Jurkat, Clone E6-1 (cell line): ENCODE data around the gene NPTX1.
A peak's percentile ranks its signal among the peaks of the same experiment; 100 is the strongest.

Source experiments
- DNase-seq: peaks from one replicate; pipeline ENCODE4 v3.0.0-alpha.2; 2011; ENCODE audit warnings: low read depth, low spot score
- H3K4me3 ChIP-seq: 2 replicates; pipeline ENCODE4 v1.5.1; 2011; ENCODE audit warnings: mild to moderate bottlenecking, low read length, control low read depth, moderate library complexity

Gene NPTX1

GRCh38 chr17:80465327-80465974 lies 11.0 kb downstream of the NPTX1 start:
- no peak for DNase-seq
- H3K4me3 ChIP-seq: no peak overlapping the region

- H3K4me3 ChIP-seq: no peak overlapping the region
- DNase-seq: no peak
Observed at GRCh38 chr17:80464486-80464885, 11.9 kb downstream of the NPTX1 start.

GRCh38 chr17:80463784-80464400 lies 12.5 kb downstream of the NPTX1 start:
- H3K4me3 ChIP-seq: no peak overlapping the region
- DNase-seq: no peak

GRCh38 chr17:80461528-80462160 lies 14.8 kb downstream of the NPTX1 start:
- no peak overlapping the region for H3K4me3 ChIP-seq
- no peak for DNase-seq

GRCh38 chr17:80460429-80460834 lies 16.0 kb downstream of the NPTX1 start:
- DNase-seq: no peak
- H3K4me3 ChIP-seq: no peak overlapping the region

GRCh38 chr17:80459234-80459633 lies 17.2 kb downstream of the NPTX1 start:
- DNase-seq: no peak
- no peak overlapping the region for H3K4me3 ChIP-seq

GRCh38 chr17:80458016-80458415 lies 18.4 kb downstream of the NPTX1 start:
- DNase-seq: no peak
- H3K4me3 ChIP-seq: no peak overlapping the region

- H3K4me3 ChIP-seq: no peak overlapping the region
- no peak for DNase-seq
Observed at GRCh38 chr17:80457236-80457856, 19.1 kb downstream of the NPTX1 start.

GRCh38 chr17:80456465-80457235 lies 19.8 kb downstream of the NPTX1 start:
- no peak overlapping the region for H3K4me3 ChIP-seq
- no peak for DNase-seq

- no peak for DNase-seq
- H3K4me3 ChIP-seq: peak overlapping the region; percentile 78; the same call in 1 of the 2 replicates
Observed at GRCh38 chr17:80455784-80456183, 20.6 kb downstream of the NPTX1 start.

- H3K4me3 ChIP-seq: peak overlapping the region; percentile 78
- DNase-seq: no peak
Observed at GRCh38 chr17:80455336-80455710, 21.1 kb downstream of the NPTX1 start.

- peak overlapping the region; percentile 95 for H3K4me3 ChIP-seq
Observed at GRCh38 chr17:80454557-80455335, 21.7 kb downstream of the NPTX1 start.

GRCh38 chr17:80453998-80454556 lies 22.3 kb downstream of the NPTX1 start:
- H3K4me3 ChIP-seq: peak overlapping the region; percentile 95
- DNase-seq: no peak

More at GRCh38 chr17:80454557-80455335, 21.7 kb downstream of the NPTX1 start:
- peak; percentile 94 for DNase-seq

- no peak for DNase-seq
- H3K4me3 ChIP-seq: peak overlapping the region; percentile 95
Observed at GRCh38 chr17:80453126-80453997, 23.0 kb downstream of the NPTX1 start.

- DNase-seq: no peak
Observed at GRCh38 chr17:80452173-80452915, 24.1 kb downstream of the NPTX1 start.

GRCh38 chr17:80451104-80451775 lies 25.2 kb downstream of the NPTX1 start:
- H3K4me3 ChIP-seq: no peak overlapping the region
- no peak for DNase-seq

More at GRCh38 chr17:80452173-80452915, 24.1 kb downstream of the NPTX1 start:
- H3K4me3 ChIP-seq: no peak overlapping the region
